HCT116 (cell line): ENCODE data around the gene TRAF3. TPM values are rescaled to one million over a fixed set of nuclear protein-coding genes. Genes with fewer than 3 reads are reported as not detected.

ENCODE experiments used
- ATAC-seq: fragments of 200-7000 bp; cut with Tn5 transposase; 2 replicates; pipeline ENCODE4 v1.9.1; 2020; ENCODE audit warnings: mild to moderate bottlenecking, moderate library complexity
- BruUV-seq: library from RNA; stranded (reverse); fragments of 400-500 nt; replicated peaks from 2 replicates; lab custom pipeline; 2021; lab: Mats Ljungman, UMichigan
- CTCF ChIA-PET: fragments of 300-600 bp; sonication (Branson Sonifier 250); formaldehyde crosslinking; loops from one replicate; lab custom pipeline; 2021; ENCODE audit warnings: antibody characterized with exemption; lab: Charles Lee
- POLR2A ChIA-PET: fragments of 300-600, 350-600 bp; sonication (Branson Sonifier 250); formaldehyde crosslinking; loops from one replicate; lab custom pipeline; 2021; ENCODE audit warnings: antibody characterized with exemption; lab: Charles Lee
- RAD21 ChIA-PET, 2 experiments: fragments of 300-600 bp; sonication (Branson Sonifier 250); formaldehyde crosslinking; loops; one replicate each; lab custom pipeline; 2023; ENCODE audit warnings: low total read pairs in 2 of 2; ENCODE audit not compliant: uncharacterized antibody in 2 of 2, unreplicated experiment in 2 of 2, low non-redundant PET in 1 of 2; lab: Charles Lee
- DNase-seq: peaks from one replicate; pipeline ENCODE4 v3.0.0-alpha.2; 2010; ENCODE audit warnings: low read depth, low spot score
- H2AFZ ChIP-seq: fragments of 200-600 bp; shearing (Covaris generic), sonication (generic); 2 replicates; pipeline ENCODE4 v1.6.1; 2017; ENCODE audit warnings: low read depth, mixed run types, mixed read lengths, antibody characterized with exemption, low read length; ENCODE audit not compliant: poor library complexity, severe bottlenecking
- H3K27ac ChIP-seq: 2 replicates; pipeline ENCODE4 v1.5.1; 2012; ENCODE audit warnings: low read depth, low read length
- H3K27me3 ChIP-seq: fragments of 200-600 bp; sonication (generic); 2 replicates; pipeline ENCODE4 v1.6.1; 2016; ENCODE audit warnings: mixed run types, low read length, mixed read lengths; ENCODE audit not compliant: insufficient read depth
- H3K36me3 ChIP-seq, 2 experiments: fragments of 200-500 bp in 1 of 2; fragments of 200-600 bp in 1 of 2; sonication (Bioruptor generic) in 1 of 2; sonication (generic) in 1 of 2; 2 replicates each; pipeline versions ENCODE4 v1.5.1 to v1.6.1; 2014 to 2016; ENCODE audit warnings: low read length in 2 of 2, inconsistent platforms in 1 of 2, mixed read lengths in 1 of 2, mixed run types in 1 of 2; ENCODE audit not compliant: insufficient read depth in 2 of 2, control insufficient read depth in 1 of 2
- H3K4me1 ChIP-seq, 2 experiments: fragments of 200-600 bp in 1 of 2; sonication (generic) in 1 of 2; 2 replicates each; pipeline versions ENCODE4 v1.5.1 to v1.6.1; 2012 to 2017; ENCODE audit warnings: low read length in 2 of 2, inconsistent platforms in 1 of 2, mild to moderate bottlenecking in 1 of 2, mixed read lengths in 1 of 2, mixed run types in 1 of 2, moderate library complexity in 1 of 2; ENCODE audit not compliant: insufficient read depth in 2 of 2, control insufficient read depth in 1 of 2
- H3K4me2 ChIP-seq: fragments of 200-600 bp; sonication (generic); 2 replicates; pipeline ENCODE4 v1.6.1; 2017; ENCODE audit warnings: mixed run types, low read length, mixed read lengths
- H3K4me3 ChIP-seq, 2 experiments: fragments of 200-600 bp in 1 of 2; sonication (generic) in 1 of 2; replicated peaks in 1 of 2; 2 replicates each; pipeline ENCODE4 v1.5.1; 2011 to 2016; ENCODE audit warnings: low read length in 2 of 2, control low read depth in 1 of 2, low read depth in 1 of 2, mild to moderate bottlenecking in 1 of 2, mixed read lengths in 1 of 2, mixed run types in 1 of 2
- H3K79me2 ChIP-seq: fragments of 200-600 bp; sonication (generic); 2 replicates; pipeline ENCODE4 v1.6.1; 2017; ENCODE audit warnings: mild to moderate bottlenecking, mixed run types, low read length, moderate library complexity, mixed read lengths; ENCODE audit not compliant: insufficient read depth
- H3K9ac ChIP-seq: fragments of 200-600 bp; sonication (generic); 2 replicates; pipeline ENCODE4 v1.6.1; 2016; ENCODE audit warnings: low read length, mixed read lengths
- H3K9me2 ChIP-seq: fragments of 200-600 bp; sonication (generic), shearing (Covaris generic); 2 replicates; pipeline ENCODE4 v1.6.1; 2017; ENCODE audit warnings: mixed run types, mild to moderate bottlenecking, moderate library complexity; ENCODE audit not compliant: insufficient read depth
- H3K9me3 ChIP-seq, 2 experiments: fragments of 200-500 bp in 1 of 2; fragments of 200-600 bp in 1 of 2; sonication (Bioruptor generic) in 1 of 2; sonication (generic) in 1 of 2; 2 replicates each; pipeline ENCODE4 v1.6.1; 2014 to 2017; ENCODE audit warnings: low read length in 2 of 2, mixed read lengths in 2 of 2, inconsistent platforms in 1 of 2, low read depth in 1 of 2, mild to moderate bottlenecking in 1 of 2, mixed run types in 1 of 2, moderate library complexity in 1 of 2; ENCODE audit not compliant: control insufficient read depth in 1 of 2, insufficient read depth in 1 of 2
- H4K20me1 ChIP-seq: fragments of 200-600 bp; sonication (generic), shearing (Covaris generic); 2 replicates; pipeline ENCODE4 v1.6.1; 2017; ENCODE audit warnings: mixed run types, mild to moderate bottlenecking, moderate library complexity; ENCODE audit not compliant: insufficient read depth
- CBX3 ChIP-seq: IDR thresholded peaks from 2 replicates; pipeline ENCODE4 v1.6.1; 2012; ENCODE audit warnings: low read depth
- EGR1 ChIP-seq: IDR thresholded peaks from 2 replicates; pipeline ENCODE4 v1.6.1; 2012; ENCODE audit warnings: low read depth
- ELF1 ChIP-seq: IDR thresholded peaks from 2 replicates; pipeline ENCODE4 v1.6.1; 2012; ENCODE audit warnings: low read depth, borderline replicate concordance
- EZH2 ChIP-seq: fragments of 200-600 bp; sonication (generic); IDR thresholded peaks from 2 replicates; pipeline ENCODE4 v1.6.1; 2017; ENCODE audit warnings: antibody characterized with exemption, mixed run types
- FOSL1 ChIP-seq: IDR thresholded peaks from 2 replicates; pipeline ENCODE4 v1.6.1; 2012; ENCODE audit warnings: low read depth
- RAD21 ChIP-seq: IDR thresholded peaks from 2 replicates; pipeline ENCODE4 v1.6.1; 2012; ENCODE audit warnings: low read depth, mild to moderate bottlenecking
- SIN3A ChIP-seq: IDR thresholded peaks from 2 replicates; pipeline ENCODE4 v1.6.1; 2012; ENCODE audit warnings: low read depth
- SP1 ChIP-seq: IDR thresholded peaks from 2 replicates; pipeline ENCODE4 v1.6.1; 2012; ENCODE audit warnings: low read depth
- SRF ChIP-seq: IDR thresholded peaks from 2 replicates; pipeline ENCODE4 v1.6.1; 2012; ENCODE audit warnings: low read depth
- ZBTB33 ChIP-seq: IDR thresholded peaks from 2 replicates; pipeline ENCODE4 v1.6.1; 2011; ENCODE audit warnings: mild to moderate bottlenecking, low read length, moderate library complexity; ENCODE audit not compliant: insufficient replicate concordance; ENCODE audit errors: extremely low read depth
- ZFX ChIP-seq: fragments of 450-650 bp; IDR thresholded peaks from 2 replicates; pipeline ENCODE4 v1.6.1; 2017
- ZNF274 ChIP-seq: fragments of 200-500 bp; sonication (Bioruptor generic); IDR thresholded peaks from 2 replicates; pipeline ENCODE4 v1.6.1; 2014; ENCODE audit warnings: mild to moderate bottlenecking, low read depth, low read length, inconsistent platforms
- intact Hi-C: fragments of 100-400 bp; cut with micrococcal nuclease; formaldehyde crosslinking; loops from 2 replicates; pipeline ENCODE4 v1.10.0; 2022
- total RNA-seq: library from RNA; stranded (reverse); gene quantifications from one replicate; pipeline ENCODE4 v1.2.1, GENCODE V29; 2021; ENCODE audit not compliant: unreplicated experiment
- TF ChIP-seq, protein P1 (sequence below): IDR thresholded peaks from 2 replicates; pipeline ENCODE4 v1.6.1; 2012; ENCODE audit warnings: low read depth
- TF ChIP-seq, protein P2 (sequence below), 3 experiments: fragments of 200-600 bp in 1 of 3; sonication (generic) in 1 of 3; IDR thresholded peaks in 2 of 3; conservative IDR thresholded peaks in 1 of 3; 2 replicates each; pipeline ENCODE4 v1.5.1; 2012 to 2017; ENCODE audit warnings: low read depth in 2 of 3, low read length in 2 of 3, antibody characterized with exemption in 1 of 3, borderline replicate concordance in 1 of 3, control low read depth in 1 of 3, mild to moderate bottlenecking in 1 of 3, mixed read lengths in 1 of 3, mixed run types in 1 of 3, moderate library complexity in 1 of 3; ENCODE audit not compliant: insufficient read depth in 1 of 3

TRAF3 gene
- total RNA-seq, 1 experiment from 2014 or later: 32.1 TPM

DNA sequence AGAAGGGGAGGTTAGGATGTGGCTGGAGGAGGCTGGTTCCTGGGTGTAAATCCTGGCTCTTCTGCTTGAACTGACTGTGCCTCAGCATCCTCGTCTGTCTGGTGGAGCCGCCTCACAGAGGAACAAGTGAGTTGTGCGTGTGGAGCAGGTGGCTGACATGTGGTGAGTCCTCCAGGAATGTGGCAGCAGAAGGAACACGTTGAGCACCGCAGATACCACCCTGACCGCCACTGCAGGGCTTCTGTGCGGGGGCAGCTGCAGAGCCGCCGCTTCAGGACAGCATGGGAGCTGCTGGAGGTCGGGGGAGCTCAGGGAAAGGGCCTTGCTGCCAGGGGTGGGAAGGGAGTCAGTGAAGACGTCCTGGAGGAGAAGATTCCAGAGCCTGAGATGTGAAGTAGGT is 48.9 kb downstream of the TRAF3 start:
- H3K4me2 ChIP-seq: no peak overlapping the region
- H4K20me1 ChIP-seq: peaks cover 6% of the 10 kb centered on the region
- no peak for ATAC-seq
- H3K27ac ChIP-seq: no peak overlapping the region
- no peak for DNase-seq
- no TSS peak for BruUV-seq
- TF ChIP-seq, protein P1, sequence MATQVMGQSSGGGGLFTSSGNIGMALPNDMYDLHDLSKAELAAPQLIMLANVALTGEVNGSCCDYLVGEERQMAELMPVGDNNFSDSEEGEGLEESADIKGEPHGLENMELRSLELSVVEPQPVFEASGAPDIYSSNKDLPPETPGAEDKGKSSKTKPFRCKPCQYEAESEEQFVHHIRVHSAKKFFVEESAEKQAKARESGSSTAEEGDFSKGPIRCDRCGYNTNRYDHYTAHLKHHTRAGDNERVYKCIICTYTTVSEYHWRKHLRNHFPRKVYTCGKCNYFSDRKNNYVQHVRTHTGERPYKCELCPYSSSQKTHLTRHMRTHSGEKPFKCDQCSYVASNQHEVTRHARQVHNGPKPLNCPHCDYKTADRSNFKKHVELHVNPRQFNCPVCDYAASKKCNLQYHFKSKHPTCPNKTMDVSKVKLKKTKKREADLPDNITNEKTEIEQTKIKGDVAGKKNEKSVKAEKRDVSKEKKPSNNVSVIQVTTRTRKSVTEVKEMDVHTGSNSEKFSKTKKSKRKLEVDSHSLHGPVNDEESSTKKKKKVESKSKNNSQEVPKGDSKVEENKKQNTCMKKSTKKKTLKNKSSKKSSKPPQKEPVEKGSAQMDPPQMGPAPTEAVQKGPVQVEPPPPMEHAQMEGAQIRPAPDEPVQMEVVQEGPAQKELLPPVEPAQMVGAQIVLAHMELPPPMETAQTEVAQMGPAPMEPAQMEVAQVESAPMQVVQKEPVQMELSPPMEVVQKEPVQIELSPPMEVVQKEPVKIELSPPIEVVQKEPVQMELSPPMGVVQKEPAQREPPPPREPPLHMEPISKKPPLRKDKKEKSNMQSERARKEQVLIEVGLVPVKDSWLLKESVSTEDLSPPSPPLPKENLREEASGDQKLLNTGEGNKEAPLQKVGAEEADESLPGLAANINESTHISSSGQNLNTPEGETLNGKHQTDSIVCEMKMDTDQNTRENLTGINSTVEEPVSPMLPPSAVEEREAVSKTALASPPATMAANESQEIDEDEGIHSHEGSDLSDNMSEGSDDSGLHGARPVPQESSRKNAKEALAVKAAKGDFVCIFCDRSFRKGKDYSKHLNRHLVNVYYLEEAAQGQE: no peak
- TF ChIP-seq FOSL1 (no peak), ZFX (no peak), EGR1 (no peak), SRF (no peak), ZBTB33 (no peak), EZH2 (no peak), ZNF274 (no peak), CBX3 (no peak), RAD21 (no peak), SIN3A (no peak), SP1 (no peak), ELF1 (no peak)
- TF ChIP-seq, protein P2, sequence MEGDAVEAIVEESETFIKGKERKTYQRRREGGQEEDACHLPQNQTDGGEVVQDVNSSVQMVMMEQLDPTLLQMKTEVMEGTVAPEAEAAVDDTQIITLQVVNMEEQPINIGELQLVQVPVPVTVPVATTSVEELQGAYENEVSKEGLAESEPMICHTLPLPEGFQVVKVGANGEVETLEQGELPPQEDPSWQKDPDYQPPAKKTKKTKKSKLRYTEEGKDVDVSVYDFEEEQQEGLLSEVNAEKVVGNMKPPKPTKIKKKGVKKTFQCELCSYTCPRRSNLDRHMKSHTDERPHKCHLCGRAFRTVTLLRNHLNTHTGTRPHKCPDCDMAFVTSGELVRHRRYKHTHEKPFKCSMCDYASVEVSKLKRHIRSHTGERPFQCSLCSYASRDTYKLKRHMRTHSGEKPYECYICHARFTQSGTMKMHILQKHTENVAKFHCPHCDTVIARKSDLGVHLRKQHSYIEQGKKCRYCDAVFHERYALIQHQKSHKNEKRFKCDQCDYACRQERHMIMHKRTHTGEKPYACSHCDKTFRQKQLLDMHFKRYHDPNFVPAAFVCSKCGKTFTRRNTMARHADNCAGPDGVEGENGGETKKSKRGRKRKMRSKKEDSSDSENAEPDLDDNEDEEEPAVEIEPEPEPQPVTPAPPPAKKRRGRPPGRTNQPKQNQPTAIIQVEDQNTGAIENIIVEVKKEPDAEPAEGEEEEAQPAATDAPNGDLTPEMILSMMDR (IDR thresholded peaks at IDR 0.05 in 2 of 3, conservative IDR thresholded peaks at IDR 0.05 in 1 of 3; ENCODE audit: borderline replicate concordance in 1 of 3, insufficient read depth in 1 of 3, low read depth in 2 of 3, low read length in 2 of 3): no peak
- H3K79me2 ChIP-seq: peaks cover 85% of the 10 kb centered on the region
- H3K9ac ChIP-seq: no peak overlapping the region
- intact Hi-C loops: no loop called here
- H3K9me2 ChIP-seq: no peaks in the 10 kb centered on the region
- H2AFZ ChIP-seq: no peak overlapping the region
- H3K9me3 ChIP-seq: no peaks in the 10 kb centered on the region
- no peaks in the 10 kb centered on the region for H3K27me3 ChIP-seq
- ChIA-PET RAD21 (no interaction called here), CTCF (no interaction called here), POLR2A (no interaction called here)
- no peak overlapping the region for H3K4me3 ChIP-seq
- no peaks in the 10 kb centered on the region for H3K36me3 ChIP-seq
- peaks cover 0 to 16% of the 10 kb centered on the region in 2 experiments; a peak in 2 of 4 replicates for H3K4me1 ChIP-seq
